Fibroblast of lung (primary cell): ENCODE measurements around the gene UNC13B. TPM values are rescaled to one million over a fixed set of nuclear protein-coding genes. Genes with fewer than 3 reads are reported as not detected.
"Not testable (repeated sequence)": the region's sequence is repeated elsewhere in the genome, so short reads cannot be mapped to it uniquely, and the experiment has no call there.

Experiments
- DNase-seq, 2 donors: peaks; one replicate each; pipeline versions ENCODE4 v3.0.0 to v3.0.0-alpha.2; 2010; ENCODE audit warnings: low read depth in 2 of 2
- H2AFZ ChIP-seq: 2 replicates; pipeline ENCODE4 v1.5.1; 2012; ENCODE audit warnings: low read length, control low read depth, inconsistent platforms
- H3K27ac ChIP-seq: 2 replicates; pipeline ENCODE4 v1.5.1; 2011; ENCODE audit warnings: low read length, control low read depth; ENCODE audit not compliant: insufficient read depth
- H3K27me3 ChIP-seq: 2 replicates; pipeline ENCODE4 v1.5.1; 2011; ENCODE audit warnings: mild to moderate bottlenecking, low read length; ENCODE audit not compliant: control insufficient read depth, insufficient read depth
- H3K36me3 ChIP-seq: 2 replicates; pipeline ENCODE4 v1.5.1; 2011; ENCODE audit warnings: low read length; ENCODE audit not compliant: control insufficient read depth, insufficient read depth
- H3K4me1 ChIP-seq: 2 replicates; pipeline ENCODE4 v1.5.1; 2011; ENCODE audit warnings: low read length; ENCODE audit not compliant: control insufficient read depth, insufficient read depth; ENCODE audit errors: extremely low read depth
- H3K4me2 ChIP-seq: 2 replicates; pipeline ENCODE4 v1.5.1; 2011; ENCODE audit warnings: low read length, control low read depth; ENCODE audit not compliant: insufficient read depth; ENCODE audit errors: extremely low read depth
- H3K4me3 ChIP-seq, 4 experiments: fragments of 200-600 bp in 1 of 4; sonication (generic) in 1 of 4; replicated peaks in 1 of 4; 2 replicates each; pipeline ENCODE4 v1.5.1; 2011 to 2016; ENCODE audit warnings: low read length in 4 of 4, low read depth in 3 of 4, mild to moderate bottlenecking in 3 of 4, control low read depth in 2 of 4, inconsistent platforms in 1 of 4, mixed read lengths in 1 of 4; ENCODE audit not compliant: insufficient read depth in 1 of 4; ENCODE audit errors: control extremely low read depth in 1 of 4
- H3K79me2 ChIP-seq: 2 replicates; pipeline ENCODE4 v1.5.1; 2012; ENCODE audit warnings: mild to moderate bottlenecking, low read length, inconsistent platforms; ENCODE audit not compliant: control insufficient read depth, insufficient read depth
- H3K9ac ChIP-seq: 2 replicates; pipeline ENCODE4 v1.5.1; 2011; ENCODE audit warnings: mild to moderate bottlenecking, low read length, control low read depth; ENCODE audit not compliant: insufficient read depth
- H3K9me3 ChIP-seq: 2 replicates; pipeline ENCODE4 v1.5.1; 2012; ENCODE audit warnings: low read depth, low read length; ENCODE audit not compliant: control insufficient read depth, insufficient read depth
- H4K20me1 ChIP-seq: 2 replicates; pipeline ENCODE4 v1.5.1; 2011; ENCODE audit warnings: low read length; ENCODE audit not compliant: control insufficient read depth, insufficient read depth; ENCODE audit errors: extremely low read depth
- CTCF ChIP-seq, 2 donors: IDR thresholded peaks in 1 of 2; conservative IDR thresholded peaks in 1 of 2; 1 replicate in 1 of 2; 2 replicates in 1 of 2; pipeline ENCODE4 v1.5.1; 2011 to 2012; ENCODE audit warnings: low read length in 2 of 2, control low read depth in 1 of 2, inconsistent platforms in 1 of 2, low read depth in 1 of 2, mild to moderate bottlenecking in 1 of 2
- EZH2 ChIP-seq: IDR thresholded peaks from 2 replicates; pipeline ENCODE4 v1.5.1; 2012; ENCODE audit warnings: low read length, control low read depth, mild to moderate bottlenecking; ENCODE audit errors: missing control alignments
- polyA plus RNA-seq, 2 donors: library from polyadenylated mRNA; depleted of rRNA in 1 of 2; stranded (reverse) in 1 of 2; unstranded in 1 of 2; fragments of >200 nt; gene quantifications; 2 replicates each; pipeline ENCODE4 v1.2.1, GENCODE V29; 2011 to 2012; ENCODE audit warnings: missing spikeins in 1 of 2
- total RNA-seq: library from RNA; depleted of rRNA; stranded (reverse); fragments of >200 nt; gene quantifications from 2 replicates; pipeline ENCODE4 v1.2.1, GENCODE V29; 2014

The UNC13B gene
- total and polyA plus RNA-seq, 2 donors (not counting 1 experiment from before 2014, with no cell fraction given) = 9.7 to 38.3 TPM

- H3K4me3 ChIP-seq = no peak overlapping the region
- H3K36me3 ChIP-seq = no peaks in the 10 kb centered on the region
- no peak overlapping the region for H3K4me2 ChIP-seq
- DNase-seq = no peak
- no peak overlapping the region for H2AFZ ChIP-seq
- H3K27me3 ChIP-seq = no peaks in the 10 kb centered on the region
- no peaks in the 10 kb centered on the region for H4K20me1 ChIP-seq
- no peak overlapping the region for H3K27ac ChIP-seq
- no peak overlapping the region for H3K9ac ChIP-seq
- no peaks in the 10 kb centered on the region for H3K4me1 ChIP-seq
- no peaks in the 10 kb centered on the region for H3K9me3 ChIP-seq
- H3K79me2 ChIP-seq = no peaks in the 10 kb centered on the region
- TF ChIP-seq CTCF (conservative IDR thresholded peaks at IDR 0.05 in 1 of 2, IDR thresholded peaks at IDR 0.05 in 1 of 2; ENCODE audit: low read depth in 1 of 2, low read length in 2 of 2) = no peak
- TF ChIP-seq EZH2 = no peak
These were observed 8.9 kb upstream of the UNC13B start for GRCh38 chr9:35152926-35153325.

GRCh38 chr9:35156781-35157180 lies 5.0 kb upstream of the UNC13B start:
- H3K4me2 ChIP-seq = no peak overlapping the region
- H3K27me3 ChIP-seq = no peaks in the 10 kb centered on the region
- H4K20me1 ChIP-seq = no peaks in the 10 kb centered on the region
- H3K27ac ChIP-seq = no peak overlapping the region
- H3K9ac ChIP-seq = no peak overlapping the region
- no peak overlapping the region for H2AFZ ChIP-seq
- H3K79me2 ChIP-seq = no peaks in the 10 kb centered on the region
- TF ChIP-seq EZH2 (no peak), CTCF (conservative IDR thresholded peaks at IDR 0.05 in 1 of 2, IDR thresholded peaks at IDR 0.05 in 1 of 2; ENCODE audit: low read depth in 1 of 2, low read length in 2 of 2) (no peak)
- H3K36me3 ChIP-seq = no peaks in the 10 kb centered on the region
- no peaks in the 10 kb centered on the region for H3K4me1 ChIP-seq
- H3K9me3 ChIP-seq = no peaks in the 10 kb centered on the region
- no peak for DNase-seq
- no peak overlapping the region for H3K4me3 ChIP-seq

- H2AFZ ChIP-seq, H3K27me3 ChIP-seq, H3K36me3 ChIP-seq, H4K20me1 ChIP-seq, H3K4me2 ChIP-seq, H3K4me3 ChIP-seq, H3K27ac ChIP-seq, H3K9ac ChIP-seq, H3K9me3 ChIP-seq, DNase-seq, H3K4me1 ChIP-seq, H3K79me2 ChIP-seq: not testable (repeated sequence)
These were observed 4.0 kb upstream of the UNC13B start for GRCh38 chr9:35157836-35158235.
